Measurements from ENCODE around the gene CRAT. TPM values are rescaled to one million over a fixed set of nuclear protein-coding genes. Genes with fewer than 3 reads are reported as not detected.
"Not testable (repeated sequence)": the region's sequence is repeated elsewhere in the genome, so short reads cannot be mapped to it uniquely, and the experiment has no call there.

The CRAT gene
- total RNA-seq, 1 experiment from 2014 or later, result 16.3 TPM

GRCh38 chr9:129140397-129141065 lies 29.9 kb upstream of the CRAT start:
- peaks cover 39% of the 10 kb centered on the region for H3K36me3 ChIP-seq

GRCh38 chr9:129139993-129140396 lies 29.4 kb upstream of the CRAT start:
- Histone ChIP-seq H3K4me3 (peak overlapping the region; percentile 49), H3K27me3 (no peaks in the 10 kb centered on the region), H3K9me3 (no peaks in the 10 kb centered on the region), H3K36me3 (peaks cover 37% of the 10 kb centered on the region)
- DNase-seq, result peak; percentile 97

More at GRCh38 chr9:129140397-129141065, 29.9 kb upstream of the CRAT start:
- Histone ChIP-seq H3K4me3 (peak overlapping the region; percentile 49), H3K27me3 (no peaks in the 10 kb centered on the region), H3K9me3 (no peaks in the 10 kb centered on the region)
- peak; percentile 59 for DNase-seq

- DNase-seq, result peak; percentile 77
- Histone ChIP-seq H3K27me3 (no peaks in the 10 kb centered on the region), H3K9me3 (no peaks in the 10 kb centered on the region), H3K36me3 (peaks cover 37% of the 10 kb centered on the region), H3K4me3 (peak overlapping the region; percentile 31)
Measured at GRCh38 chr9:129139233-129139992, 28.8 kb upstream of the CRAT start.

GRCh38 chr9:129138476-129139232 lies 28.1 kb upstream of the CRAT start:
- H3K4me3 ChIP-seq, result no peak overlapping the region
- H3K9me3 ChIP-seq, result no peaks in the 10 kb centered on the region
- no peaks in the 10 kb centered on the region for H3K27me3 ChIP-seq
- peaks cover 30% of the 10 kb centered on the region for H3K36me3 ChIP-seq
- peak; percentile 69 for DNase-seq

GRCh38 chr9:129138144-129138462 lies 27.5 kb upstream of the CRAT start:
- H3K27me3 ChIP-seq, result no peaks in the 10 kb centered on the region
- no peak overlapping the region for H3K4me3 ChIP-seq
- H3K9me3 ChIP-seq, result no peaks in the 10 kb centered on the region
- DNase-seq, result no peak
- peaks cover 24% of the 10 kb centered on the region for H3K36me3 ChIP-seq

GRCh38 chr9:129137292-129138143 lies 26.9 kb upstream of the CRAT start:
- Histone ChIP-seq H3K36me3 (peaks cover 19% of the 10 kb centered on the region), H3K9me3 (no peaks in the 10 kb centered on the region), H3K4me3 (no peak overlapping the region), H3K27me3 (no peaks in the 10 kb centered on the region)
- no peak for DNase-seq

GRCh38 chr9:129136446-129137035 lies 25.9 kb upstream of the CRAT start:
- Histone ChIP-seq H3K9me3 (no peaks in the 10 kb centered on the region), H3K36me3 (peaks cover 22% of the 10 kb centered on the region), H3K4me3 (no peak overlapping the region), H3K27me3 (no peaks in the 10 kb centered on the region)
- no peak for DNase-seq

- Histone ChIP-seq H3K4me3 (no peak overlapping the region), H3K27me3 (no peaks in the 10 kb centered on the region), H3K36me3 (peaks cover 28% of the 10 kb centered on the region), H3K9me3 (no peaks in the 10 kb centered on the region)
- no peak for DNase-seq
Measured at GRCh38 chr9:129135476-129135875, 24.9 kb upstream of the CRAT start.

GRCh38 chr9:129133082-129133481 lies 22.5 kb upstream of the CRAT start:
- Histone ChIP-seq H3K4me3 (no peak overlapping the region), H3K9me3 (no peaks in the 10 kb centered on the region), H3K36me3 (peaks cover 25% of the 10 kb centered on the region), H3K27me3 (no peaks in the 10 kb centered on the region)
- DNase-seq, result no peak

GRCh38 chr9:129131300-129132145 lies 20.9 kb upstream of the CRAT start:
- no peaks in the 10 kb centered on the region for H3K27me3 ChIP-seq
- H3K4me3 ChIP-seq, result no peak overlapping the region
- no peaks in the 10 kb centered on the region for H3K9me3 ChIP-seq
- peak; percentile 62 for DNase-seq
- peaks cover 32% of the 10 kb centered on the region for H3K36me3 ChIP-seq

- peaks cover 32% of the 10 kb centered on the region for H3K36me3 ChIP-seq
- no peaks in the 10 kb centered on the region for H3K27me3 ChIP-seq
- H3K9me3 ChIP-seq, result no peaks in the 10 kb centered on the region
- DNase-seq, result no peak
- no peak overlapping the region for H3K4me3 ChIP-seq
Measured at GRCh38 chr9:129130791-129131190, 20.2 kb upstream of the CRAT start.

GRCh38 chr9:129130271-129130670 lies 19.7 kb upstream of the CRAT start:
- H3K36me3 ChIP-seq, result peaks cover 32% of the 10 kb centered on the region
- H3K4me3 ChIP-seq, H3K27me3 ChIP-seq, DNase-seq, H3K9me3 ChIP-seq: not testable (repeated sequence)

GRCh38 chr9:129128689-129129088 lies 18.1 kb upstream of the CRAT start:
- no peaks in the 10 kb centered on the region for H3K9me3 ChIP-seq
- peaks cover 41% of the 10 kb centered on the region for H3K36me3 ChIP-seq
- no peak overlapping the region for H3K4me3 ChIP-seq
- DNase-seq, result no peak
- no peaks in the 10 kb centered on the region for H3K27me3 ChIP-seq

- H3K27me3 ChIP-seq, result no peaks in the 10 kb centered on the region
- H3K36me3 ChIP-seq, result peaks cover 47% of the 10 kb centered on the region
- no peaks in the 10 kb centered on the region for H3K9me3 ChIP-seq
- DNase-seq, result no peak
- H3K4me3 ChIP-seq, result no peak overlapping the region
Measured at GRCh38 chr9:129126749-129127618, 16.4 kb upstream of the CRAT start.

GRCh38 chr9:129125478-129125877 lies 14.9 kb upstream of the CRAT start:
- H3K36me3 ChIP-seq, result peaks cover 39% of the 10 kb centered on the region
- peak; percentile 92 for DNase-seq

More at GRCh38 chr9:129125478-129125877, 14.9 kb upstream of the CRAT start:
- no peak overlapping the region for H3K4me3 ChIP-seq
- no peaks in the 10 kb centered on the region for H3K27me3 ChIP-seq
- no peaks in the 10 kb centered on the region for H3K9me3 ChIP-seq
